Measurements from ENCODE around the gene TARDBP.
"Not testable (repeated sequence)": the region's sequence is repeated elsewhere in the genome, so short reads cannot be mapped to it uniquely, and the experiment has no call there.

Gene TARDBP

GRCh38 chr1:11061652-11062365 is 49.4 kb downstream of the TARDBP start:
- no peak for DNase-seq

- DNase-seq, result no peak
These were observed 50.5 kb downstream of the TARDBP start for GRCh38 chr1:11062965-11063401.

GRCh38 chr1:11063937-11064537 is 51.6 kb downstream of the TARDBP start:
- DNase-seq, result peak; percentile 2

- DNase-seq, result no peak
These were observed 52.5 kb downstream of the TARDBP start for GRCh38 chr1:11064942-11065341.

- DNase-seq, result no peak
These were observed 53.3 kb downstream of the TARDBP start for GRCh38 chr1:11065796-11066195.

GRCh38 chr1:11067716-11068599 is 55.5 kb downstream of the TARDBP start:
- DNase-seq, result no peak

GRCh38 chr1:11068600-11069473 is 56.4 kb downstream of the TARDBP start:
- DNase-seq, result no peak

- no peak for DNase-seq
These were observed 58.4 kb downstream of the TARDBP start for GRCh38 chr1:11070876-11071275.

GRCh38 chr1:11071463-11072215 is 59.2 kb downstream of the TARDBP start:
- DNase-seq, result no peak

GRCh38 chr1:11072216-11072917 is 59.9 kb downstream of the TARDBP start:
- no peak for DNase-seq

- not testable (repeated sequence) for DNase-seq
These were observed 60.9 kb downstream of the TARDBP start for GRCh38 chr1:11073398-11073797.
